Tibial nerve (tissue), 4 donors: Measurements from ENCODE around the gene SHC1.

Source experiments
- CTCF ChIP-seq, 5 experiments: fragments of 200-600 bp in 3 of 5; fragments of 450-650 bp in 2 of 5; sonication (generic) in 3 of 5; IDR thresholded peaks; one replicate each; pipeline ENCODE4 v1.5.1; 2016 to 2019; ENCODE audit warnings: antibody characterized with exemption in 5 of 5, mild to moderate bottlenecking in 3 of 5, moderate library complexity in 2 of 5
- EP300 ChIP-seq, 2 donors: sonication (generic); formaldehyde crosslinking; IDR thresholded peaks; one replicate each; pipeline ENCODE4 v1.6.1; 2017; ENCODE audit warnings: antibody characterized with exemption in 2 of 2, mild to moderate bottlenecking in 1 of 2
- POLR2A ChIP-seq, 2 donors: fragments of 450-650 bp; IDR thresholded peaks; one replicate each; pipeline ENCODE4 v1.6.1; 2017; ENCODE audit warnings: antibody characterized with exemption in 2 of 2, mild to moderate bottlenecking in 2 of 2, moderate library complexity in 2 of 2

- TF ChIP-seq EP300 (IDR thresholded peaks at IDR 0.05) (no peak), POLR2A (IDR thresholded peaks at IDR 0.05) (no peak), CTCF (IDR thresholded peaks at IDR 0.05) (no peak)
These were observed 5.0 kb upstream of the SHC1 start for GRCh38 chr1:154975409-154976059.
